MCF 10A (cell line): ENCODE measurements around the gene CBFA2T3. TPM values are rescaled to one million over a fixed set of nuclear protein-coding genes. Genes with fewer than 3 reads are reported as not detected.
"Not testable (repeated sequence)": the region's sequence is repeated elsewhere in the genome, so short reads cannot be mapped to it uniquely, and the experiment has no call there.

ENCODE experiments used
- BruUV-seq: library from RNA; stranded (reverse); fragments of 400-500 nt; replicated peaks from 2 replicates; lab custom pipeline; 2021; lab: Mats Ljungman, UMichigan
- CTCF ChIA-PET: fragments of 300-600 bp; sonication (Branson Sonifier 250); formaldehyde crosslinking; extraction: SDS; loops from one replicate; lab custom pipeline; 2021; ENCODE audit warnings: antibody characterized with exemption, inconsistent platforms; lab: Yijun Ruan, JAX
- POLR2A ChIA-PET: fragments of 300-600, 350-650 bp; sonication (Branson Sonifier 250); formaldehyde crosslinking; extraction: SDS; loops from one replicate; lab custom pipeline; 2020; ENCODE audit warnings: antibody characterized with exemption, inconsistent platforms; lab: Yijun Ruan, JAX
- DNase-seq: peaks from one replicate; pipeline ENCODE4 v3.0.0-alpha.2; 2018; ENCODE audit not compliant: unreplicated experiment
- H3K27ac Mint-ChIP-seq: one replicate; pipeline ENCODE4 v1.8.0; 2022; ENCODE audit warnings: mild to moderate bottlenecking, low read depth, mixed read lengths; ENCODE audit not compliant: unreplicated experiment
- H3K27me3 Mint-ChIP-seq: one replicate; pipeline ENCODE4 v1.8.0; 2022; ENCODE audit warnings: mixed read lengths; ENCODE audit not compliant: insufficient read depth, unreplicated experiment
- H3K36me3 Mint-ChIP-seq: one replicate; pipeline ENCODE4 v1.8.0; 2022; ENCODE audit warnings: mild to moderate bottlenecking, moderate library complexity, mixed read lengths; ENCODE audit not compliant: insufficient read depth, unreplicated experiment
- H3K4me1 Mint-ChIP-seq: one replicate; pipeline ENCODE4 v1.8.0; 2022; ENCODE audit warnings: mixed read lengths; ENCODE audit not compliant: insufficient read depth, unreplicated experiment
- H3K4me3 Mint-ChIP-seq: one replicate; pipeline ENCODE4 v1.8.0; 2022; ENCODE audit warnings: mild to moderate bottlenecking, moderate library complexity, mixed read lengths; ENCODE audit not compliant: unreplicated experiment
- H3K9me3 Mint-ChIP-seq: one replicate; pipeline ENCODE4 v1.8.0; 2022; ENCODE audit warnings: mixed read lengths; ENCODE audit not compliant: unreplicated experiment
- intact Hi-C: fragments of 100-400 bp; cut with micrococcal nuclease; formaldehyde crosslinking; loops from 2 replicates; pipeline ENCODE4 v1.14.1; 2022
- total RNA-seq: library from RNA; stranded (reverse); gene quantifications from 2 replicates; pipeline ENCODE4 v1.2.3, GENCODE V29; 2022
- TF ChIP-seq, protein P1 (sequence below): fragments of 200-600 bp; IDR thresholded peaks from one replicate; pipeline ENCODE4 v1.8.0; 2022; ENCODE audit warnings: antibody characterized with exemption, mild to moderate bottlenecking; ENCODE audit not compliant: unreplicated experiment

Gene CBFA2T3
- total RNA-seq, 1 experiment from 2014 or later: not detected

DNA sequence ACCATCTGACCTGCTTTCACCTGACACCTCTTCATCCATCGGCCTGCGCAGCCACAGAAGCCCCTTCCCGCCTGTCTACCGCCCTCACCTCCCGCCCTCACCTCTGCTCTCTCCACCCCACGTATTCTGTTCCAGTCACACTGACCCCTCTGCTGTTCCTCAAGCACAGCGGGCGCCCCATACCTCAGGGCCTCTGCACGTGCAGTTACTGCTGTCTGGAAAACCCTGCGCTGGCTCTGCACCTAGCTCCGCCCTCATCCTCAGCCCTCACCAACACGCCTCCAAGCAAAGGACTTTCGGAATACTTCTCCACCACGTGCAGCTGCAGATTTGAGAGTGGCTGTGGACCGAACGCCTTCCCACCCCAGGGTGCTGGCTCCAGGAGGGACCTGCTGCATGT, 85.9 kb downstream of the CBFA2T3 start:
- intact Hi-C loops: no loop called here
- TF ChIP-seq, protein P1, sequence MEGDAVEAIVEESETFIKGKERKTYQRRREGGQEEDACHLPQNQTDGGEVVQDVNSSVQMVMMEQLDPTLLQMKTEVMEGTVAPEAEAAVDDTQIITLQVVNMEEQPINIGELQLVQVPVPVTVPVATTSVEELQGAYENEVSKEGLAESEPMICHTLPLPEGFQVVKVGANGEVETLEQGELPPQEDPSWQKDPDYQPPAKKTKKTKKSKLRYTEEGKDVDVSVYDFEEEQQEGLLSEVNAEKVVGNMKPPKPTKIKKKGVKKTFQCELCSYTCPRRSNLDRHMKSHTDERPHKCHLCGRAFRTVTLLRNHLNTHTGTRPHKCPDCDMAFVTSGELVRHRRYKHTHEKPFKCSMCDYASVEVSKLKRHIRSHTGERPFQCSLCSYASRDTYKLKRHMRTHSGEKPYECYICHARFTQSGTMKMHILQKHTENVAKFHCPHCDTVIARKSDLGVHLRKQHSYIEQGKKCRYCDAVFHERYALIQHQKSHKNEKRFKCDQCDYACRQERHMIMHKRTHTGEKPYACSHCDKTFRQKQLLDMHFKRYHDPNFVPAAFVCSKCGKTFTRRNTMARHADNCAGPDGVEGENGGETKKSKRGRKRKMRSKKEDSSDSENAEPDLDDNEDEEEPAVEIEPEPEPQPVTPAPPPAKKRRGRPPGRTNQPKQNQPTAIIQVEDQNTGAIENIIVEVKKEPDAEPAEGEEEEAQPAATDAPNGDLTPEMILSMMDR: no peak
- H3K9me3 Mint-ChIP-seq: no peaks in the 10 kb centered on the region
- POLR2A ChIA-PET: no interaction called here
- no peak for DNase-seq
- no peaks in the 10 kb centered on the region for H3K36me3 Mint-ChIP-seq
- BruUV-seq: no TSS peak
- no peaks in the 10 kb centered on the region for H3K4me1 Mint-ChIP-seq
- CTCF ChIA-PET: no interaction called here
- no peak overlapping the region for H3K4me3 Mint-ChIP-seq
- H3K27ac Mint-ChIP-seq: no peak overlapping the region
- no peaks in the 10 kb centered on the region for H3K27me3 Mint-ChIP-seq

DNA sequence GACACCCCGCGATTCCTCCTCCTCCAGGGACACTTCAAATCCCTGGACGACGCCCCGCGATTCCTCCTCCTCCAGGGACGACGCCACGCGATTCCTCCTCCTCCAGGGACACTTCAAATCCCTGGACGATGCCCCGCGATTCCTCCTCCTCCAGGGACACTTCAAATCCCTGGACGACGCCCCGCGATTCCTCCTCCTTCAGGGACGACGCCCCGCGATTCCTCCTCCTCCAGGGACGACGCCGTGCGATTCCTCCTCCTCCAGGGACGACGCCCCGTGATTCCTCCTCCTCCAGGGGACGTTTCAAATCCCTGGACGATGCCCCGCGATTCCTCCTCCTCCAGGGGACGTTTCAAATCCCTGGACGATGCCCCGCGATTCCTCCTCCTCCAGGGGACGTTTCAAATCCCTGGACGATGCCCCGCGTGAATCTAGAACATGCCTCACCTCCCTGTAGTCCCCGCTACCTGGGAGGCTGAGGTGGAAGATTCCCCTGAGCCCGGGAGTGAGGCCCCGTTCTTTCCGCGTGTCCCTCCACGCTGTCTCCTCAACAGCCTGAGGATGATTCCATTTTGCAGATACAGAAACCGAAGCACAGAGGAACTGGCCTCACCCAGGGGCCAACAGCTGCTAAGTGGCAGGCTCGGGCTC, 87.2 kb downstream of the CBFA2T3 start:
- H3K27ac Mint-ChIP-seq, H3K9me3 Mint-ChIP-seq, H3K4me1 Mint-ChIP-seq, DNase-seq, BruUV-seq, H3K4me3 Mint-ChIP-seq, intact Hi-C loops, CTCF ChIA-PET, H3K36me3 Mint-ChIP-seq, H3K27me3 Mint-ChIP-seq, POLR2A ChIA-PET: not testable (repeated sequence)

DNA sequence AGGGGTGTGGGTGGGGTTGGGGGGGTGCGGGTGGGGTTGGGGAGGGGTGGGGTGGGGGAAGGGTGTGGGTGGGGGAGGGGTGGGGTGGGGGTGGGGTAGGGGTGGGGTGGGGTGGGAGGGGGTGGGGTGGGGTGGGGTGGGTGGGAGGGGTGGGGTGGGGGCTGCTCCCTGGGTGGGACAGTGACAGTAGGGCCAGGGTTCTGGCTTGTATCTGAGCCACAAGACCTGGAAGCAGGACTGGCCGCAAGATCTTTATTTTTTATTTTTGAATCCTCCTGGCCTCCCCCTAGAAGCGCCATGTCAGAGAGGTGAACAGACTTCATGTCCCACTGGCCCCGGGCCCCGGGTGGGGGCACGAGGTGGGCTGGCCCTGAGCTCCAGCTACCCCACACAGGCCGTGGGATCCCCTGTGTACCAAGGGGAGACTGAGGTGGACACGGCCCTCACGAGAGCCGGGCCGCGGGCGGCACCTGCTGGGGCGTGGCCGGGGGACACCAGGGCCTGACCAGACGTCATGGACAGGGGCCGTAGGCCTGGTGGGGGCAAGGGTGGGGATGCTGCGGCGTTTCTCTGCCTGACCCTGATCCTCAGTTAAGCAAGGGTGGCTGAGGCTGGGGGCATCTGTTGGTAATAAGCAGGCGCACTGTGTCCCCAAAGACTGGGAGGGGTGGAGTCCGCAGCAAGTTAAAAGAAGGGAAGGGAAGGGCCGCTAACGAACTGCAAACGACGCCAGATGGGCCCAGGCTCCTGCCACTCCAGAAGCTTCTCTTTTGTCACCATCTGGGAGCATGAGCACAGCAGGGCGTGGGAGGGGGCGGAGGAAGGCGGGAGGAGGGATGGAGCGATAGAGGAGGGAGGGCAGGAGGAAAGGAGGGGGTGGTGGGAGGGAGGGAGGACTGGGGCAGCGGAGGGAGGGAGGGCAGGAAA, 88.3 kb downstream of the CBFA2T3 start:
- Mint-ChIP-seq H3K36me3 (no peaks in the 10 kb centered on the region), H3K27ac (no peak overlapping the region), H3K9me3 (no peaks in the 10 kb centered on the region), H3K27me3 (no peaks in the 10 kb centered on the region), H3K4me1 (no peaks in the 10 kb centered on the region), H3K4me3 (no peak overlapping the region)
- intact Hi-C loops: no loop called here
- ChIA-PET POLR2A (no interaction called here), CTCF (no interaction called here)
- DNase-seq: no peak
- TF ChIP-seq, protein P1: no peak
- no TSS peak for BruUV-seq

DNA sequence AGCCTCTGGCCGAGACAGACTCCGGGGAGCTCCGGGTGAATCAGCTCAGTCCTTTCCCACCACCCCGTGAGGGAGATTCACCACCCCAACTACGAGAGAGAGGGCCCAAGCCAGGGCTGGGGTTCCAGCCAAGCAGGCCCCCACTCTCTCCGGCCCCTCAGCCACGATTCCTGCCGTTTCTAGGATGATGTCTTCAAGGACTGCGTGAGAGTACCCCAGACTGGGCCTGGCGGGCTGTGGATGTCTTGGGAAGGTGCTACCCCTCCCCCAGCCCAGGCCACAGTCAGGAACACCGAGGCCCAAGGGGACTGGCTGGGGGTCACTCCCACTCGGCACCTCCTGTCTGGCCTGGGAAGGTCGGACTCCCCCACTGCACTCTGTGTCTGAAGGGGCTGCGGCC, 89.0 kb downstream of the CBFA2T3 start:
- Mint-ChIP-seq H3K4me3 (no peak overlapping the region), H3K4me1 (no peaks in the 10 kb centered on the region), H3K27ac (no peak overlapping the region), H3K9me3 (no peaks in the 10 kb centered on the region), H3K36me3 (no peaks in the 10 kb centered on the region), H3K27me3 (no peaks in the 10 kb centered on the region)
- intact Hi-C loops: no loop called here
- TF ChIP-seq, protein P1: no peak
- no TSS peak for BruUV-seq
- ChIA-PET CTCF (no interaction called here), POLR2A (no interaction called here)
- no peak for DNase-seq
